GM12878 (cell line): ENCODE results near the gene PITPNM3. TPM values are rescaled to one million over a fixed set of nuclear protein-coding genes. Genes with fewer than 3 reads are reported as not detected.

Experiments
- ATAC-seq: fragments of 200-7000 bp; cut with Tn5 transposase; 3 replicates; pipeline ENCODE4 v1.9.1; 2020; ENCODE audit warnings: mild to moderate bottlenecking, moderate library complexity
- BruUV-seq: library from RNA; stranded (reverse); fragments of 400-500 nt; replicated peaks from 2 replicates; lab custom pipeline; 2021; lab: Mats Ljungman, UMichigan
- CTCF ChIA-PET: fragments of 300-600 bp; sonication (Branson Sonifier 250); formaldehyde crosslinking; extraction: SDS; loops from one replicate; lab custom pipeline; 2021; ENCODE audit warnings: inconsistent platforms; lab: Yijun Ruan, JAX
- POLR2A ChIA-PET: fragments of 350-600 bp; formaldehyde crosslinking; extraction: SDS; loops from one replicate; lab custom pipeline; 2021; ENCODE audit warnings: inconsistent platforms; lab: Charles Lee
- RAD21 ChIA-PET: fragments of 300-600 bp; sonication (Branson Sonifier 250); formaldehyde crosslinking; loops from one replicate; lab custom pipeline; 2023; ENCODE audit warnings: antibody characterized with exemption; ENCODE audit not compliant: unreplicated experiment; lab: Charles Lee
- SMC1A ChIA-PET: fragments of 300-600 bp; sonication (Branson Sonifier 250); formaldehyde crosslinking; loops from one replicate; lab custom pipeline; 2023; ENCODE audit not compliant: unreplicated experiment, uncharacterized antibody; lab: Charles Lee
- DNase-seq: peaks from one replicate; pipeline ENCODE4 v3.0.0-alpha.2; 2011; ENCODE audit warnings: low read depth, low spot score
- FAIRE-seq: peaks from 3 replicates; lab custom pipeline; 2011; peaks lifted over from hg19 to GRCh38; lab: Jason Lieb, UNC
- H2AFZ ChIP-seq: 2 replicates; pipeline ENCODE4 v1.6.0; 2011; ENCODE audit warnings: low read depth, low read length, control low read depth; ENCODE audit not compliant: control insufficient read depth
- H3K27ac ChIP-seq: 2 replicates; pipeline ENCODE4 v1.5.1; 2011; ENCODE audit warnings: control low read depth; ENCODE audit not compliant: control insufficient read depth, insufficient read depth
- H3K27me3 ChIP-seq, 2 experiments: replicated peaks in 1 of 2; 2 replicates each; pipeline versions ENCODE4 v1.6.0 to v1.6.1; 2011; ENCODE audit warnings: low read length in 1 of 2; ENCODE audit not compliant: control insufficient read depth in 2 of 2, insufficient read depth in 2 of 2
- H3K36me3 ChIP-seq, 2 experiments: 2 replicates each; pipeline ENCODE4 v1.5.1; 2011; ENCODE audit warnings: low read length in 1 of 2; ENCODE audit not compliant: control insufficient read depth in 2 of 2, insufficient read depth in 2 of 2
- H3K4me1 ChIP-seq: 2 replicates; pipeline ENCODE4 v1.6.1; 2011; ENCODE audit warnings: mild to moderate bottlenecking, low read length, moderate library complexity, mixed read lengths; ENCODE audit not compliant: control insufficient read depth, insufficient read depth
- H3K4me2 ChIP-seq: 2 replicates; pipeline ENCODE4 v1.6.0; 2011; ENCODE audit warnings: control low read depth; ENCODE audit not compliant: control insufficient read depth, insufficient read depth
- H3K4me3 ChIP-seq: fragments of 200-600 bp; sonication (generic); 2 replicates; pipeline ENCODE4 v1.5.1; 2016
- H3K79me2 ChIP-seq: 2 replicates; pipeline ENCODE4 v1.6.0; 2011; ENCODE audit warnings: low read length; ENCODE audit not compliant: control insufficient read depth, insufficient read depth
- H3K9ac ChIP-seq: 2 replicates; pipeline ENCODE4 v1.8.0; 2011; ENCODE audit warnings: low read length, control low read depth, mixed read lengths; ENCODE audit not compliant: control insufficient read depth, insufficient read depth
- H3K9me3 ChIP-seq: replicated peaks from 3 replicates; pipeline ENCODE4 v1.5.1; 2011; ENCODE audit warnings: mild to moderate bottlenecking, low read length; ENCODE audit not compliant: control insufficient read depth, insufficient read depth
- H4K20me1 ChIP-seq: 2 replicates; pipeline ENCODE4 v1.6.0; 2011; ENCODE audit not compliant: control insufficient read depth, insufficient read depth
- CHD1 ChIP-seq: IDR thresholded peaks from 2 replicates; pipeline ENCODE4 v1.6.1; 2012; ENCODE audit warnings: low read depth, low read length, improper control_type of control experiment
- CREM ChIP-seq: IDR thresholded peaks from 2 replicates; pipeline ENCODE4 v1.6.1; 2014; ENCODE audit warnings: antibody characterized with exemption, low read depth
- DPF2 ChIP-seq: fragments of 450-650 bp; IDR thresholded peaks from 2 replicates; pipeline ENCODE4 v1.6.1; 2017; ENCODE audit warnings: mild to moderate bottlenecking
- GABPA ChIP-seq: IDR thresholded peaks from 2 replicates; pipeline ENCODE4 v1.6.1; 2014; ENCODE audit warnings: antibody characterized with exemption, low read depth, mild to moderate bottlenecking, inconsistent platforms
- LARP7 ChIP-seq: fragments of 450-650 bp; IDR thresholded peaks from 2 replicates; pipeline ENCODE4 v1.6.1; 2017; ENCODE audit warnings: mild to moderate bottlenecking
- SPI1 ChIP-seq: IDR thresholded peaks from 2 replicates; pipeline ENCODE4 v1.6.1; 2011; ENCODE audit warnings: low read depth, mild to moderate bottlenecking, low read length, moderate library complexity, borderline replicate concordance; ENCODE audit not compliant: insufficient read depth
- ZNF217 ChIP-seq: fragments of 450-650 bp; IDR thresholded peaks from 2 replicates; pipeline ENCODE4 v1.6.1; 2017; ENCODE audit warnings: antibody characterized with exemption, mild to moderate bottlenecking
- ZNF622 ChIP-seq: fragments of 450-650 bp; IDR thresholded peaks from 2 replicates; pipeline ENCODE4 v1.6.1; 2017; ENCODE audit warnings: mild to moderate bottlenecking, inconsistent platforms
- ZZZ3 ChIP-seq: IDR thresholded peaks from 2 replicates; pipeline ENCODE4 v1.6.1; 2011; ENCODE audit warnings: low read depth; ENCODE audit not compliant: control insufficient read depth, insufficient read length
- WGBS: methylation state at CpG from one replicate; pipeline ENCODE4 v1.1.6; 2016; ENCODE audit warnings: low lambda C conversion rate; ENCODE audit not compliant: insufficient replicate concordance, insufficient coverage; ENCODE audit errors: missing lambda C conversion rate; 5-methylcytosine and 5-hydroxymethylcytosine counted together
- in situ Hi-C: fragments of 300-500 bp; cut with MboI; formaldehyde crosslinking; loops from 9 replicates; pipeline ENCODE4 v1.14.3; 2018; ENCODE audit warnings: mixed read lengths
- intact Hi-C: fragments of 100-400 bp; cut with micrococcal nuclease; formaldehyde crosslinking; loops from one replicate; pipeline ENCODE4 v1.14.2; 2022; ENCODE audit not compliant: unreplicated experiment
- polyA plus RNA-seq, 11 experiments: library from polyadenylated mRNA; depleted of rRNA in 4 of 11; unstranded in 6 of 11; stranded (reverse) in 5 of 11; fragments of >200 nt; fragmentation: Nextera tagmentation in 4 of 11; fragmentation: Illumina TruSeq in 1 of 11; extraction: Ambion mirVana in 4 of 11; extraction: Trizol in 1 of 11; gene quantifications; 1 replicate in 1 of 11; 2 replicates in 10 of 11; pipeline versions ENCODE4 v1.2.1 to v1.2.3, GENCODE V29; 2011 to 2016; ENCODE audit warnings: inconsistent platforms in 2 of 11, missing spikeins in 2 of 11, low read depth in 1 of 11
- total RNA-seq, 4 experiments: library from RNA; depleted of rRNA in 3 of 4; stranded (reverse); fragments of >200 nt in 3 of 4; fragmentation: Illumina TruSeq in 1 of 4; extraction: Trizol in 1 of 4; gene quantifications; 2 replicates each; pipeline versions ENCODE4 v1.2.1 to v1.2.3, GENCODE V29; 2013 to 2021
- TF ChIP-seq, protein P1 (sequence below): IDR thresholded peaks from 2 replicates; pipeline ENCODE4 v1.6.1; 2011; ENCODE audit warnings: borderline replicate concordance, low read depth, mild to moderate bottlenecking, moderate library complexity, mixed read lengths, low read length; ENCODE audit not compliant: insufficient read depth; ENCODE audit errors: extremely low read length
- TF ChIP-seq, protein P2 (sequence below): fragments of 450-650 bp; formaldehyde crosslinking; IDR thresholded peaks from 2 replicates; pipeline ENCODE4 v1.4.0; 2022; ENCODE audit warnings: mild to moderate bottlenecking, moderate library complexity

Gene PITPNM3
- total and polyA plus RNA-seq, 10 of the 15 experiments (the other 5 are each of a cell fraction or from before 2014, with no cell fraction given): 0.02 to 0.49 (median 0.19) TPM; not detected in 1

DNA sequence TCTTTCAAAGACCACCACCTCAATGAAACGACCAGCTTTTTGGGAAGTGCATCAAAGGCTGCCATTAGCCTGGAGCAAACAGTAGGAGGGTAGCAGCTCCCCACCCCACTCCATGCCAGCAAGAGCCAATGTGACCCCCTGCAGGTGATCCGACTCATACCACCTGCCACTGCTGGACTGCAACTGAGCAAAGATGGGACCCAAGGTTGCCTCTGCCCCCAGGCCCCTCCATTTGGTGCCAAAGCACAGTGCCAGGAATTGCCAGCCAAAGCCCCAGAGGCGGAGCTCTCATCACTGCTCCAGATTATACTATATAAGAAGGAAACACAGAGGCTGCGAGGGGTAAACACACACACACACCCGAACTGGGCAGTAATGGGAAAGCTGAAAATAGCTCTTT is 8.3 kb downstream of the PITPNM3 start (continued):
- TF ChIP-seq SPI1 (no peak), ZZZ3 (no peak), ZNF217 (no peak), ZNF622 (no peak), DPF2 (no peak)
- TF ChIP-seq, protein P1, sequence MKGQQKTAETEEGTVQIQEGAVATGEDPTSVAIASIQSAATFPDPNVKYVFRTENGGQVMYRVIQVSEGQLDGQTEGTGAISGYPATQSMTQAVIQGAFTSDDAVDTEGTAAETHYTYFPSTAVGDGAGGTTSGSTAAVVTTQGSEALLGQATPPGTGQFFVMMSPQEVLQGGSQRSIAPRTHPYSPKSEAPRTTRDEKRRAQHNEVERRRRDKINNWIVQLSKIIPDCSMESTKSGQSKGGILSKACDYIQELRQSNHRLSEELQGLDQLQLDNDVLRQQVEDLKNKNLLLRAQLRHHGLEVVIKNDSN: no peak
- TF ChIP-seq, protein P2, sequence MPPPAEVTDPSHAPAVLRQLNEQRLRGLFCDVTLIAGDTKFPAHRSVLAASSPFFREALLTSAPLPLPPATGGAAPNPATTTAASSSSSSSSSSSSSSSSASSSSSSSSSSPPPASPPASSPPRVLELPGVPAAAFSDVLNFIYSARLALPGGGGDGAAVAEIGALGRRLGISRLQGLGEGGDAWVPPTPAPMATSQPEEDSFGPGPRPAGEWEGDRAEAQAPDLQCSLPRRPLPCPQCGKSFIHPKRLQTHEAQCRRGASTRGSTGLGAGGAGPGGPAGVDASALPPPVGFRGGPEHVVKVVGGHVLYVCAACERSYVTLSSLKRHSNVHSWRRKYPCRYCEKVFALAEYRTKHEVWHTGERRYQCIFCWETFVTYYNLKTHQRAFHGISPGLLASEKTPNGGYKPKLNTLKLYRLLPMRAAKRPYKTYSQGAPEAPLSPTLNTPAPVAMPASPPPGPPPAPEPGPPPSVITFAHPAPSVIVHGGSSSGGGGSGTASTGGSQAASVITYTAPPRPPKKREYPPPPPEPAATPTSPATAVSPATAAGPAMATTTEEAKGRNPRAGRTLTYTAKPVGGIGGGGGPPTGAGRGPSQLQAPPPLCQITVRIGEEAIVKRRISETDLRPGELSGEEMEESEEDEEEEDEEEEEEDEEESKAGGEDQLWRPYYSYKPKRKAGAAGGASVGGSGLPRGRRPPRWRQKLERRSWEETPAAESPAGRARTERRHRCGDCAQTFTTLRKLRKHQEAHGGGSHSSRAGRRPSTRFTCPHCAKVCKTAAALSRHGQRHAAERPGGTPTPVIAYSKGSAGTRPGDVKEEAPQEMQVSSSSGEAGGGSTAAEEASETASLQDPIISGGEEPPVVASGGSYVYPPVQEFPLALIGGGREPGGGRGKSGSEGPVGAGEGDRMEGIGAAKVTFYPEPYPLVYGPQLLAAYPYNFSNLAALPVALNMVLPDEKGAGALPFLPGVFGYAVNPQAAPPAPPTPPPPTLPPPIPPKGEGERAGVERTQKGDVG (CRISPR knock-in tag): no peak

DNA sequence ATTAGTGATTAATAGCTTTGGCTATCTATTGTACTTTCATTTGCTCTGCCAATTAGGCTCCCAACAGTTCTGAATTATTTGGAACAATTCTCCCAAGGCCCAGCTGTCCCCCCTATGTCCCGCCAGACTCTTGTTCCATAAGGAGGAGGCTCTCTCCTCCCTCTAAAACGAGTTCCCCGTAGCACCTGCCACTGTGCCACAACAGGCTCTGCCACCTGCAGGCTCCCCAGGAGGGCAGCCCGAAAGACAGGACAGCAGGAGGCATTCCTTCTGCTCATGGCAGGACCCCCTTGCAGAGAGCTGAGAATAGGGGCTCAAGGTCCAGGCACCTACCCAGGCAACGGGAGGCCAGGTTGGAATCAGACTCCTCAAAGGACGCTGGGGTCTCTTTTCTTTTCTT is 9.0 kb downstream of the PITPNM3 start:
- ChIA-PET SMC1A (no interaction called here), POLR2A (no interaction called here)

More for the DNA sequence above, 9.0 kb downstream of the PITPNM3 start:
- FAIRE-seq (no peak), DNase-seq (no peak), ATAC-seq (no peak)
- in situ Hi-C loops (no loop called here), intact Hi-C loops (no loop called here)
- 66% methylated on average over 6 of the region's 6 CpGs for WGBS
- no peak overlapping the region for H3K9ac ChIP-seq
- H3K4me2 ChIP-seq: no peak overlapping the region
- H3K36me3 ChIP-seq: no peaks in the 10 kb centered on the region
- RAD21 ChIA-PET: no interaction called here
- no peaks in the 10 kb centered on the region for H3K9me3 ChIP-seq
- BruUV-seq: no TSS peak
- H3K79me2 ChIP-seq: no peaks in the 10 kb centered on the region
- no peaks in the 10 kb centered on the region; a peak in 1 of 4 replicates for H3K27me3 ChIP-seq
- H3K4me3 ChIP-seq: no peak overlapping the region
- no peaks in the 10 kb centered on the region for H4K20me1 ChIP-seq
- peaks cover 15% of the 10 kb centered on the region for H3K4me1 ChIP-seq
- H2AFZ ChIP-seq: no peak overlapping the region
- CTCF ChIA-PET: no interaction called here
- H3K27ac ChIP-seq: no peak overlapping the region
- TF ChIP-seq ZNF622 (no peak), CHD1 (no peak), CREM (no peak), GABPA (no peak), LARP7 (no peak)
